Left colon (tissue), 2 donors: ENCODE data around the gene ATP11A. TPM values are rescaled to one million over a fixed set of nuclear protein-coding genes. Genes with fewer than 3 reads are reported as not detected.
A peak's percentile ranks its signal among the peaks of the same experiment; 100 is the strongest.
"Not testable (repeated sequence)": the region's sequence is repeated elsewhere in the genome, so short reads cannot be mapped to it uniquely, and the experiment has no call there.

ENCODE experiments used
- ATAC-seq: fragments of 200-7000 bp; cut with Tn5 transposase; one replicate; pipeline ENCODE4 v1.9.1; 2020; ENCODE audit warnings: mild to moderate bottlenecking, moderate library complexity
- DNase-seq, 2 donors: peaks; one replicate each; pipeline ENCODE4 v3.0.0-alpha.2; 2020
- intact Hi-C, 2 donors: fragments of 100-400 bp; cut with DNase I in 1 of 2; cut with micrococcal nuclease in 1 of 2; formaldehyde crosslinking; loops; one replicate each; pipeline versions ENCODE4 v1.11.2 to v1.14.0; 2022; cut with DNase I, micrococcal nuclease
- total RNA-seq, 2 donors: library from RNA; stranded (reverse); fragmentation: NEBNext Ultra II Directional; extraction: Animal tissue kit (Norgen Biotek cat#: 25700); gene quantifications; one replicate each; pipeline ENCODE4 v1.2.1, GENCODE V29; 2021
- donor health status: DM: no; HTN: no; CAD: no.
- donor health status: DM: yes; HTN: yes; CAD: no.

The ATP11A gene
- total RNA-seq, 2 donors from 2014 or later, result 12.4 to 22.7 TPM

GRCh38 chr13:112884700-112885099, 194.9 kb downstream of the ATP11A start:
- DNase-seq, ATAC-seq, intact Hi-C loops: not testable (repeated sequence)

GRCh38 chr13:112885242-112885781, 195.5 kb downstream of the ATP11A start:
- ATAC-seq, result no peak
- DNase-seq, result no peak
- intact Hi-C loops, result no loop called here

GRCh38 chr13:112885782-112886268, 196.0 kb downstream of the ATP11A start:
- ATAC-seq (peak; percentile 97), DNase-seq (peak; percentile 89 to 90)
- intact Hi-C loops, result no loop called here

GRCh38 chr13:112887151-112887550, 197.3 kb downstream of the ATP11A start:
- DNase-seq, result no peak
- intact Hi-C loops, result no loop called here
- no peak for ATAC-seq

GRCh38 chr13:112887557-112887991, 197.7 kb downstream of the ATP11A start:
- intact Hi-C loops, result no loop called here
- no peak for DNase-seq
- ATAC-seq, result no peak

- ATAC-seq (no peak), DNase-seq (no peak)
- intact Hi-C loops, result no loop called here
Observed at GRCh38 chr13:112888238-112889111, 198.6 kb downstream of the ATP11A start.

GRCh38 chr13:112889351-112890290, 199.8 kb downstream of the ATP11A start:
- intact Hi-C loops, result no loop called here
- ATAC-seq, result no peak
- DNase-seq, result no peak

- no peak for ATAC-seq
- intact Hi-C loops, result no loop called here
Observed at GRCh38 chr13:112890316-112891145, 200.7 kb downstream of the ATP11A start.

GRCh38 chr13:112891477-112892401, 201.9 kb downstream of the ATP11A start:
- intact Hi-C loops, result no loop called here
- no peak for ATAC-seq
- peak in 1 of 2 donors; percentile 26 for DNase-seq

More at GRCh38 chr13:112890316-112891145, 200.7 kb downstream of the ATP11A start:
- DNase-seq, result no peak

- DNase-seq (peak; percentile 63 to 65), ATAC-seq (peak; percentile 70)
- intact Hi-C loops, result no loop called here
Observed at GRCh38 chr13:112892426-112893206, 202.8 kb downstream of the ATP11A start.

- intact Hi-C loops, result no loop called here
- peak; percentile 3 for ATAC-seq
- no peak for DNase-seq
Observed at GRCh38 chr13:112893207-112893569, 203.3 kb downstream of the ATP11A start.

- intact Hi-C loops, result no loop called here
- DNase-seq, result peak; percentile 58 to 62
- peak; percentile 68 for ATAC-seq
Observed at GRCh38 chr13:112893570-112894422, 204.0 kb downstream of the ATP11A start.

- ATAC-seq (no peak), DNase-seq (no peak)
- intact Hi-C loops, result no loop called here
Observed at GRCh38 chr13:112894423-112894672, 204.5 kb downstream of the ATP11A start.

- intact Hi-C loops, result no loop called here
- ATAC-seq, result no peak
- no peak for DNase-seq
Observed at GRCh38 chr13:112894673-112895481, 205.0 kb downstream of the ATP11A start.
